Measurements from ENCODE around the gene LBHD2.
A peak's percentile ranks its signal among the peaks of the same experiment; 100 is the strongest.
"Not testable (repeated sequence)": the region's sequence is repeated elsewhere in the genome, so short reads cannot be mapped to it uniquely, and the experiment has no call there.

The LBHD2 gene

DNA sequence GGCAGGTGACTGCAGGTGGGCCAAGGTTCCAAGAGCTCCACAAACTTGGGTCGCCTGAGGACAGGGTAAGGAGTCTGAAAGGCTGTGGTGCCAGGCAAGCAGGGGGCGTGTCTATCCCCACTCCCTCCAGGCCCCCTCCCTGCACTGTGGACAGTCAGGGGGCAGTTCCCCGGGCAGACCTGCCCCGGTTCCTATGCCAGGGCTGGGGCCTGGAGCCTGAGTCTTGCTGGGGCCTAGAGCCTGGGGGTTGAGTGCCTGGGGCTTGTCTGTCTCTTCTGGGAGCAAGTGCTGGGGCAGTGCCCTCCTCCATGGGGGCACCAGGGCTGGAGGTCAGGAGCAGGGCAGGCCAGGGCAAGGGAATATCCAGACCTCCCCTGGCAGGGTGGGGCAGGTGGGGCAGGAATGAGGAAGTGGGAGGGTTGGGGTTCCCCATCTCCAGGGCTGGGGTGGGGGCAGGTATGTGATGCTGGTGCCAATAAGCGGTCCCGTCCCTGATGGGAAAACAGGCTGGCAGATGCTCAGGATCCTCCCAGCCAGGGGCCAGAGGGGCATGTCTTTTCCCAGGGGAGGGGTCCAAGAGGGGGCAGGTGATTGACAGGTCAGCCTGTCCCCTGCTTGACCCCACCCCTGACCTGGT lies 27.3 kb downstream of the LBHD2 start:
- ChIA-PET POLR2A (no interaction called here), CTCF (interaction anchor here (3.0 kb wide), 1 partner anchor 10 kb away, joined by 10 read pairs; no protein-coding TSS in a partner anchor)
- Histone ChIP-seq H3K4me3 (ENCODE audit: control insufficient read depth in 1 of 7, extremely low read depth in 1 of 7, insufficient read depth in 4 of 7, low read depth in 2 of 7, low read length in 6 of 7) (no peak overlapping the region), H3K9me3 (ENCODE audit: control extremely low read depth in 1 of 5, control insufficient read depth in 4 of 5, insufficient read depth in 2 of 5, low read depth in 1 of 5, low read length in 4 of 5) (no peaks in the 10 kb centered on the region), H3K36me3 (ENCODE audit: control insufficient read depth in 4 of 4, insufficient read depth in 4 of 4, low read length in 3 of 4) (no peaks in the 10 kb centered on the region), H3K27me3 (replicated peaks in 2 of 5; ENCODE audit: control insufficient read depth in 4 of 5, insufficient read depth in 5 of 5, low read length in 4 of 5) (no peaks in the 10 kb centered on the region), H3K27ac (ENCODE audit: insufficient read depth in 1 of 2, low read depth in 1 of 2, low read length in 2 of 2, poor library complexity in 1 of 2, severe bottlenecking in 2 of 2) (no peak overlapping the region), H3K4me1 (ENCODE audit: control extremely low read depth in 1 of 4, control insufficient read depth in 4 of 4, insufficient read depth in 4 of 4, low read length in 3 of 4) (peaks cover 0 to 73% (median 65%) of the 10 kb centered on the region in 4 experiments)
- 92% methylated on average over 2 of the region's 6 CpGs for WGBS (ENCODE audit: insufficient coverage)
- peak in 1 of 3 donors; percentile 44 for DNase-seq

DNA sequence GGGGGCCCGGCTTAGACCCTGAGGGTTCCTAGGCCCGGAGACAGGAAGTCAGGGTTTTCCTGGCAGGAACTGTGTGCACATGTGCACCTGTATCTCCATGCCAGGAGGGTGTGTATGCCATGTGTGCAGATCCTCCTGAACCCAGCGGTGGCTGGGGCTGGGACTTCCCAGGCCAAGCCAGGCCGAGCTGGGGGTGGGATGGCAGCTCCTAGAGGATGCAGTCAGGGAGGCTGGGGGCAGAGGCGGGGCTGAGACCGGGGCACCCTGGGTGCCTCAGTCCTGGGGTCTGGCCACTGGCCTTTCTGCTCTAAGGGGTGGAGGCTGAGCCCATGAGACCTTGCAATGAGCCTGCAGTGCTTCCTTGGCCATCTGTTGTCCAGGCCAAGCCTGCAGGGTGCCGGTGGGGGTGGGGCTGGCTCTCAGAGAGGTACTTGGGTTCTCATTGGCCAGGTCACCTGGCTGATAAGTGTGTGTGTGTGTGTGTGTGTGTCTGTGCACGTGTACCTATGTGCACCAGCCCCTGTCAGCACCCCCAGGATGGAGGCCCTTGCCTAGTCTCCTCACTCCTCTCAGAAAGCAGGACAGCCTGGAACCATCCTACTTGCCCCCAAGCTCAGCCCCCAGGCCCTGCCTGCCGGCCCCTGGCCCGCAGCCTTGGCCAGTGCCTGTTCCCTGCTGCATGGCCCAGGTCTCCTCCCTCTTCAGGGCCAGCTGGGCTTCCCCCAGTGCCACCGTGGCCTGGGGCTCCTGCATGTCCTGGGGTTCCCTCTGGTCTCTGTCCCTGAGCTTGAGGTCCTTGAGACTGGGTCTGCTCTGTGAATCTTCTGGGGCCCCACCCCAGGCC lies 28.6 kb downstream of the LBHD2 start:
- Histone ChIP-seq H3K27ac (ENCODE audit: insufficient read depth in 1 of 2, low read depth in 1 of 2, low read length in 2 of 2, poor library complexity in 1 of 2, severe bottlenecking in 2 of 2) (no peak overlapping the region), H3K4me3 (ENCODE audit: control insufficient read depth in 1 of 7, extremely low read depth in 1 of 7, insufficient read depth in 4 of 7, low read depth in 2 of 7, low read length in 6 of 7) (peak overlapping the region in 3 of 7 experiments; percentile 4 to 38 (median 19)), H3K4me1 (ENCODE audit: control extremely low read depth in 1 of 4, control insufficient read depth in 4 of 4, insufficient read depth in 4 of 4, low read length in 3 of 4) (peaks cover under 1 to 75% (median 68%) of the 10 kb centered on the region in 4 experiments), H3K9me3 (ENCODE audit: control extremely low read depth in 1 of 5, control insufficient read depth in 4 of 5, insufficient read depth in 2 of 5, low read depth in 1 of 5, low read length in 4 of 5) (no peaks in the 10 kb centered on the region), H3K27me3 (replicated peaks in 2 of 5; ENCODE audit: control insufficient read depth in 4 of 5, insufficient read depth in 5 of 5, low read length in 4 of 5) (no peaks in the 10 kb centered on the region), H3K36me3 (ENCODE audit: control insufficient read depth in 4 of 4, insufficient read depth in 4 of 4, low read length in 3 of 4) (no peaks in the 10 kb centered on the region)
- ChIA-PET POLR2A (interaction anchor here (0.5 kb wide), 1 partner anchor 1390 kb away, joined by 3 read pairs; no protein-coding TSS in a partner anchor), CTCF (interaction anchor here (0.9 to 1.4 kb wide), 3 partner anchors 8 to 17 kb away, joined by 3 to 4 read pairs (median 3); no protein-coding TSS in a partner anchor)
- DNase-seq = no peak
- WGBS (ENCODE audit: insufficient coverage) = 15% methylated on average over 9 of the region's 11 CpGs

DNA sequence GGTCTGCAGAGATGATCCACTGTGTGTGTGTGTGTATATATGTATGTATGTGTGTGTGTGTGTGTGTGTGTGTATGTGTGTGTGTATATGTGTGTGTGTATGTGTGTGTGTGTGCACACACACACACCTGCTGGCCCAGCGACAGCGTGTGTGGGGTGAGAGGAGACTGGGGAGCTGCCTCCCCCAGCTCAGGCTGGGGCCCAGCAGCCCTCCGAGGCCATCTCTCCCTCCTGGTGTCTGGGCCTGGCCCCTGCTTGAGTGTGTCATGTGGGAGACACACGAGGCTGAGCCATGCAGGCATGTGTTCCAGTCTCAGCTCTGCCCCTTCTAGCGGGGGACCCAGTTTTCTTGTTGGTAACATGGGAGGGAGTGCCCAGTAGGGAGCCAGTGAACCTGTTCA lies 29.3 kb downstream of the LBHD2 start:
- no peak for DNase-seq
- Histone ChIP-seq H3K4me3 (ENCODE audit: control insufficient read depth in 1 of 7, extremely low read depth in 1 of 7, insufficient read depth in 4 of 7, low read depth in 2 of 7, low read length in 6 of 7) (no peak overlapping the region), H3K4me1 (ENCODE audit: control extremely low read depth in 1 of 4, control insufficient read depth in 4 of 4, insufficient read depth in 4 of 4, low read length in 3 of 4) (peaks cover 4 to 80% (median 73%) of the 10 kb centered on the region in 4 experiments), H3K9me3 (ENCODE audit: control extremely low read depth in 1 of 5, control insufficient read depth in 4 of 5, insufficient read depth in 2 of 5, low read depth in 1 of 5, low read length in 4 of 5) (no peaks in the 10 kb centered on the region), H3K27ac (ENCODE audit: insufficient read depth in 1 of 2, low read depth in 1 of 2, low read length in 2 of 2, poor library complexity in 1 of 2, severe bottlenecking in 2 of 2) (no peak overlapping the region), H3K36me3 (ENCODE audit: control insufficient read depth in 4 of 4, insufficient read depth in 4 of 4, low read length in 3 of 4) (no peaks in the 10 kb centered on the region), H3K27me3 (replicated peaks in 2 of 5; ENCODE audit: control insufficient read depth in 4 of 5, insufficient read depth in 5 of 5, low read length in 4 of 5) (no peaks in the 10 kb centered on the region)
- 43% methylated on average over 4 of the region's 5 CpGs for WGBS (ENCODE audit: insufficient coverage)
- ChIA-PET CTCF (interaction anchor here (0.9 to 1.4 kb wide), 2 partner anchors 9 to 18 kb away, joined by 3 to 4 read pairs; no protein-coding TSS in a partner anchor), POLR2A (no interaction called here)

DNA sequence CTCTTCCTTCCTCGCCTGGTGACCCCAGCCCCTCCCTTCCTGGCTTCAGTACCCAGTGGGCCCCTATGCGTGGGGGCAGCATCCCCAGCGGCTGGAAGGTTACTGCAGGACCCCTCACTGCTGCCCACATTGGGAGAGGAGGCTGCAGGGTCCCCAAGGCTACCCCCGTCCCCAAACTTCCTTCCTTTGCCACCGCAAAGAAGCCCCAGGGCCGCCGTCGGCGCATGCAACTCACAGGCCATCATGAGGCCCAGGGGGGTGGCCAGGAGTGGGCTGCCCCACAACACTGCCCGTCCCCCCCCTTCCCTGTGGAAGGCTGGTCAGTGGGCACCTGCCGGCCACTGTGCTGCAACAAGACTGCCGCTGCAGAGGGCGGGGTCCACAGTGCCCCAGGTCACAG lies 29.8 kb downstream of the LBHD2 start:
- ChIA-PET POLR2A (no interaction called here), CTCF (interaction anchor here (1.4 kb wide), 1 partner anchor 10 kb away, joined by 3 read pairs; no protein-coding TSS in a partner anchor)
- no peaks in the 10 kb centered on the region for H3K36me3 ChIP-seq (ENCODE audit: control insufficient read depth in 4 of 4, insufficient read depth in 4 of 4, low read length in 3 of 4)
- H3K4me3 ChIP-seq (ENCODE audit: control insufficient read depth in 1 of 7, extremely low read depth in 1 of 7, insufficient read depth in 4 of 7, low read depth in 2 of 7, low read length in 6 of 7) = no peak overlapping the region
- H3K9me3 ChIP-seq (ENCODE audit: control extremely low read depth in 1 of 5, control insufficient read depth in 4 of 5, insufficient read depth in 2 of 5, low read depth in 1 of 5, low read length in 4 of 5) = no peaks in the 10 kb centered on the region
- 29% methylated on average over 12 of the region's 13 CpGs for WGBS (ENCODE audit: insufficient coverage)
- no peak for DNase-seq
- H3K4me1 ChIP-seq (ENCODE audit: control extremely low read depth in 1 of 4, control insufficient read depth in 4 of 4, insufficient read depth in 4 of 4, low read length in 3 of 4) = peaks cover 4 to 80% (median 73%) of the 10 kb centered on the region in 4 experiments
- H3K27ac ChIP-seq (ENCODE audit: insufficient read depth in 1 of 2, low read depth in 1 of 2, low read length in 2 of 2, poor library complexity in 1 of 2, severe bottlenecking in 2 of 2) = no peak overlapping the region
- H3K27me3 ChIP-seq (replicated peaks in 2 of 5; ENCODE audit: control insufficient read depth in 4 of 5, insufficient read depth in 5 of 5, low read length in 4 of 5) = no peaks in the 10 kb centered on the region

DNA sequence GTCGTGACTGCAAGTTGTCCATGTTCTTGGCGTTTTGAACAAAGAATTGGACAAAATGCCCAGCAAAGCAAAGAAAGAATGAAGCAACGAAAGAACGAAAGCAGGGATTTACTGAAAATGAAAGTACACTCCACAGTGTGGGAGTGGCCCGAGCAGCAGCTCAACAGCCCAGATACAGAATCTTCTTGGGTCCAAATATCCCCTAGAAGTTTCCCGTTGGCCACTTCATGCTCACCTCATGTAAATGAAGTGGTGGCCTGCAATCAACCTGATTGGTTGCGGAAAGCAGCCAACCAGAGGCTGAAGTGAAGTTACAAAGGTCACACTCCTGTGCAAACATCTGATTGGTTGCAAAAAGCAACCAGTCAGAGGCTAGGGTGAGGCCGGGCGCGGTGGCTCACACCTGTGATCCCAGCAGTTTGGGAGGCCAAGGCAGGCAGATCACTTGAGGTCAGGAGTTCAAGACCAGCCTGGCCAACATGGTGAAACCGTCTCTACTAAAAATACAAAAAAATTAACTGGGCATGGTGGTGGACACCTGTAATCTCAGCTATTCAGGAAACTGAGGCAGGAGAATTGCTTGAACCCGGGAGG lies 31.2 kb downstream of the LBHD2 start:
- H3K27ac ChIP-seq (ENCODE audit: insufficient read depth in 1 of 2, low read depth in 1 of 2, low read length in 2 of 2, poor library complexity in 1 of 2, severe bottlenecking in 2 of 2); H3K9me3 ChIP-seq (ENCODE audit: control extremely low read depth in 1 of 5, control insufficient read depth in 4 of 5, insufficient read depth in 2 of 5, low read depth in 1 of 5, low read length in 4 of 5); POLR2A ChIA-PET; H3K36me3 ChIP-seq (ENCODE audit: control insufficient read depth in 4 of 4, insufficient read depth in 4 of 4, low read length in 3 of 4); DNase-seq; H3K27me3 ChIP-seq (replicated peaks in 2 of 5; ENCODE audit: control insufficient read depth in 4 of 5, insufficient read depth in 5 of 5, low read length in 4 of 5): not testable (repeated sequence)
- Histone ChIP-seq H3K4me1 (ENCODE audit: control extremely low read depth in 1 of 4, control insufficient read depth in 4 of 4, insufficient read depth in 4 of 4, low read length in 3 of 4) (peaks cover 7 to 86% (median 76%) of the 10 kb centered on the region in 4 experiments), H3K4me3 (ENCODE audit: control insufficient read depth in 1 of 7, extremely low read depth in 1 of 7, insufficient read depth in 4 of 7, low read depth in 2 of 7, low read length in 6 of 7) (peak overlapping the region in 3 of 7 experiments; percentile 33 to 66 (median 36))
- 60% methylated on average over 12 of the region's 12 CpGs for WGBS (ENCODE audit: insufficient coverage)
- CTCF ChIA-PET = interaction anchor here (1.0 to 2.6 kb wide), 4 partner anchors 9 to 179 kb away, joined by 3 to 27 read pairs (median 4); no protein-coding TSS in a partner anchor

DNA sequence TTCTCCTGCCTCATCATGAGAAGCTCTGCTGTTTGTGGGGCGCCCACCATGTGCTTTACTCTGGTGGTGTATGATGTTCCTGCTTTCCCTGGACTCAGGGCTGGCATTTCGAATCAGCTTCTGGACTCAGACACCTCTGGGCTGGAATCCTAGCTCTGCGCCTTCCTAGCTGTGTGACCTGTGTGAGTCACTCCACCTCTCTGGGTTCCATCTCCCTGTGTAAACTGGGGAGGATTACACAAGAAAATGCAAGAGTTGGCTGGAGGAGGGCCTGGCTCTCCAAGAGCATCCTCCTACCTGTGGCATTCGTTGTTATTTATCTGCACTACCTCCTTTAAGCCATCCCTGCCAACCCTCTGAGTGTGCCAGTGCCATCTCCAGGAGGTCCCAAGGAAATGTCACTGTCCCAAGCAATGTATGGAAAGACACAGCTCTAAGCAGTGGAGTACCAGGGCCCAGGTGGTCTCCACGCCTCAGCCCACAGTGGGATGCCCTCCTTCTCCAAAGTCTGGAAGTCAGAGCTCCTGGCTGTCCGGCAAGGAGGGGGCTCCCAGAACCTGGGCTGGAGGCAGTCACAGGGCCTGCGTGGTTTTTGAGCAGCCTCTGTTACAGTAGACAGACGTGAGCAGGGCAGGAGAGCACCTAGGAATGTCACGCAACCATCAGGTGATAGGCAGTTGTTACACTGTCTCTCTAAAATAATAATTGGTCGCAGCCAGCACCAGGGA lies 32.0 kb downstream of the LBHD2 start:
- no peak overlapping the region for H3K4me3 ChIP-seq (ENCODE audit: control insufficient read depth in 1 of 7, extremely low read depth in 1 of 7, insufficient read depth in 4 of 7, low read depth in 2 of 7, low read length in 6 of 7)

More for the DNA sequence above, 32.0 kb downstream of the LBHD2 start:
- CTCF ChIA-PET = interaction anchor here (1.0 to 2.6 kb wide), 5 partner anchors 8 to 178 kb away, joined by 3 to 27 read pairs (median 4); no protein-coding TSS in a partner anchor
- H3K4me1 ChIP-seq (ENCODE audit: control extremely low read depth in 1 of 4, control insufficient read depth in 4 of 4, insufficient read depth in 4 of 4, low read length in 3 of 4) = peaks cover 12 to 87% (median 72%) of the 10 kb centered on the region in 4 experiments
- no peaks in the 10 kb centered on the region for H3K9me3 ChIP-seq (ENCODE audit: control extremely low read depth in 1 of 5, control insufficient read depth in 4 of 5, insufficient read depth in 2 of 5, low read depth in 1 of 5, low read length in 4 of 5)
- H3K27me3 ChIP-seq (replicated peaks in 2 of 5; ENCODE audit: control insufficient read depth in 4 of 5, insufficient read depth in 5 of 5, low read length in 4 of 5) = no peaks in the 10 kb centered on the region
- no peak for DNase-seq
- whole genome bisulfite sequencing (ENCODE audit: insufficient coverage) = 90% methylated on average over 10 of the region's 10 CpGs
- no peaks in the 10 kb centered on the region for H3K36me3 ChIP-seq (ENCODE audit: control insufficient read depth in 4 of 4, insufficient read depth in 4 of 4, low read length in 3 of 4)
- POLR2A ChIA-PET = no interaction called here
- H3K27ac ChIP-seq (ENCODE audit: insufficient read depth in 1 of 2, low read depth in 1 of 2, low read length in 2 of 2, poor library complexity in 1 of 2, severe bottlenecking in 2 of 2) = no peak overlapping the region
